Omental fat pad (tissue), 4 donors: ENCODE measurements around the gene TTC23. TPM values are rescaled to one million over a fixed set of nuclear protein-coding genes. Genes with fewer than 3 reads are reported as not detected.

ENCODE experiments used
- ATAC-seq: fragments of 150-250 bp; one replicate; pipeline ENCODE4 v1.9.1; 2016; ENCODE audit warnings: mild to moderate bottlenecking, moderate library complexity; ENCODE audit not compliant: low FRiP score
- DNase-seq: peaks from one replicate; pipeline ENCODE4 v3.0.0-alpha.2; 2019; ENCODE audit warnings: low spot score
- CTCF ChIP-seq, 3 donors: fragments of 450-650 bp; IDR thresholded peaks; one replicate each; pipeline ENCODE4 v1.5.1; 2016 to 2017; ENCODE audit warnings: antibody characterized with exemption in 3 of 3, mild to moderate bottlenecking in 3 of 3, moderate library complexity in 2 of 3
- total RNA-seq, 4 donors: library from RNA; depleted of rRNA; stranded (reverse); fragments of >200 nt; gene quantifications; one replicate each; pipeline ENCODE4 v1.1.0, GENCODE V29; 2016

The TTC23 gene
- total RNA-seq, 4 donors from 2014 or later, result 11.9 to 42.2 (median 19.9) TPM

DNA sequence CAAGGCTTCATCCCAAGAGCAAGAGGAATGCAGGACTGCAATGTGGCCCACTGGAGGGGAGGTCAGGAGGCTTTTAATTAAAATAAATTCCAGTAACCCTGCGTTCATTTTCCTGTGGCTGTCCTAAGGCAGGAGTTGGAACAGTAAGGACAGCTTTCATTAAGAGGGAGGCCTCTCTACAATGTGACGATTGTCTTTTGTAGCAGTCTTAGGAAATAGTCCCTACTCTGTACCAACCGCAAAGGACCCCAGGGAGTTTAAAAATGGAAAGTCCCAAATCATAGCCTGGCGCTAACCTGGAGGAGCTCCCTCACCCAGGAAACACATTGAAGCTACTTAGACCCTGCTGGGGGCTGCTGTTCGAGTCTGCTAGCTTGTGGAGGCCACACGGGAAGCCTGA, 81.7 kb downstream of the TTC23 start:
- ATAC-seq (no peak), DNase-seq (no peak)
- no peak for TF ChIP-seq CTCF (IDR thresholded peaks at IDR 0.05)

DNA sequence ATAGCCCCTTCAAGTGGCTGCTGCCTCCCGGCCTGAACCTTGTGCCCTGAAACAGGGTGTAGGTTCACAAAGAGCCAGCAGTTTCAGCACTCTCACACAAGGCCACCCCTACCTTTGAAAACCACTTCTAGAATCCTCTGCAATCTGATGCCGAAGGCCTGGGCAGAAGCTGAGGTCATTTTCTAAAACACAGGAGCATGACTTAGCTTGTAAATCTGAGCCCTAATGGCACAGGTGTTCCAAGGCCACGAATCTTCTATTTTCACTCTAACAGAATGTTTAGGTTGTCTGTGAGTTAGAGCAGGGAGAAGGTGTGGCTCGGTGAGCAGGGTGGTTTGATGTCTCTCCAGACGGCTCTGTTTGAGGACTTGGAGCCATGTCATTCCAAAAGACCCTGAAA, 82.2 kb downstream of the TTC23 start:
- ATAC-seq (no peak), DNase-seq (no peak)
- no peak for TF ChIP-seq CTCF (IDR thresholded peaks at IDR 0.05)

- ATAC-seq (no peak), DNase-seq (no peak)
- TF ChIP-seq CTCF (IDR thresholded peaks at IDR 0.05), result no peak
Observed at GRCh38 chr15:99165956-99166689, 83.3 kb downstream of the TTC23 start.

GRCh38 chr15:99165020-99165790, 84.2 kb downstream of the TTC23 start:
- no peak for DNase-seq
- ATAC-seq, result no peak

GRCh38 chr15:99164119-99164518, 85.3 kb downstream of the TTC23 start:
- ATAC-seq, result no peak

More at GRCh38 chr15:99165020-99165790, 84.2 kb downstream of the TTC23 start:
- no peak for TF ChIP-seq CTCF (IDR thresholded peaks at IDR 0.05)

GRCh38 chr15:99163271-99164062, 85.9 kb downstream of the TTC23 start:
- ATAC-seq (no peak), DNase-seq (no peak)
- TF ChIP-seq CTCF (IDR thresholded peaks at IDR 0.05), result no peak

More at GRCh38 chr15:99164119-99164518, 85.3 kb downstream of the TTC23 start:
- DNase-seq, result no peak
- TF ChIP-seq CTCF (IDR thresholded peaks at IDR 0.05), result no peak
